Fibroblast of peridontal ligament (primary cell): ENCODE data around the gene WDR33.

ENCODE experiments used
- DNase-seq: peaks from one replicate; pipeline ENCODE4 v3.0.0-alpha.2; 2010; ENCODE audit errors: extremely low read depth

The WDR33 gene

GRCh38 chr2:127695491-127696472 lies 115.2 kb downstream of the WDR33 start:
- DNase-seq = peak; percentile 46

- DNase-seq = no peak
These were observed 116.0 kb downstream of the WDR33 start for GRCh38 chr2:127694986-127695385.

- no peak for DNase-seq
These were observed 120.3 kb downstream of the WDR33 start for GRCh38 chr2:127690696-127691095.

- DNase-seq = no peak
These were observed 122.6 kb downstream of the WDR33 start for GRCh38 chr2:127688405-127688804.

- DNase-seq = no peak
These were observed 125.4 kb downstream of the WDR33 start for GRCh38 chr2:127685410-127686080.

- DNase-seq = peak; percentile 25
These were observed 127.2 kb downstream of the WDR33 start for GRCh38 chr2:127683757-127684156.

GRCh38 chr2:127683056-127683455 lies 127.9 kb downstream of the WDR33 start:
- DNase-seq = no peak

GRCh38 chr2:127681976-127682857 lies 128.8 kb downstream of the WDR33 start:
- DNase-seq = no peak

- DNase-seq = peak; percentile 5
These were observed 129.6 kb downstream of the WDR33 start for GRCh38 chr2:127681288-127681804.

GRCh38 chr2:127680706-127681287 lies 130.2 kb downstream of the WDR33 start:
- no peak for DNase-seq

GRCh38 chr2:127679680-127680361 lies 131.2 kb downstream of the WDR33 start:
- no peak for DNase-seq

GRCh38 chr2:127678991-127679390 lies 132.0 kb downstream of the WDR33 start:
- DNase-seq = no peak

GRCh38 chr2:127678531-127678930 lies 132.4 kb downstream of the WDR33 start:
- DNase-seq = no peak

GRCh38 chr2:127676906-127677305 lies 134.1 kb downstream of the WDR33 start:
- DNase-seq = no peak

GRCh38 chr2:127675331-127676261 lies 135.4 kb downstream of the WDR33 start, which contains the start of gene LIMS2:
Gene LIMS2 (minus strand): TSS chr2:127675530. CDS start chr2:127675024, 506 bp downstream.
- DNase-seq = peak; percentile 9

- DNase-seq = no peak
These were observed 136.4 kb downstream of the WDR33 start for GRCh38 chr2:127674241-127675209.

- DNase-seq = no peak
These were observed 137.5 kb downstream of the WDR33 start for GRCh38 chr2:127673291-127674069.
